Measurements from ENCODE around the gene DNAJC13. TPM values are rescaled to one million over a fixed set of nuclear protein-coding genes. Genes with fewer than 3 reads are reported as not detected.

The DNAJC13 gene
- total RNA-seq, 8 experiments from 2014 or later = 18.6 to 51.0 (median 30.2) TPM

DNA sequence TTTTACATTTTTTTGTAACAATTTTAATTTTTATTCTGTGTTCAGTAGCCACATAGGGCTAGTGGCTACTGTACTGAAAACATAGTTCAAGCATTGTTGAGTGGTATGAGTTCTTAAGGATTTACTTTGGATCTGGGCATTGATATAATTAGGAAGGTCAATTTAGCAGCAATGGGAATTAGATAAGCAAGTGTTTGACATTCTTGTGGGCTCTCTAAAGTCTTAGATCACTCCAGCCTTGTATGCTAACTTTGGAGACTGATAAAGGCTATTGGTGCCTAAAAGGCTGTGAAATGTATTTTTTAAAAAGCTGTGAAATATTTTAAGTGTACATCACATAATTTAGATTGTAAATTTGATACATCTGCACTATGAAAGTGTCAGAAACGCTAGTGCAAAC is 2.5 kb upstream of the DNAJC13 start:
- Histone ChIP-seq H3K4me1 (replicated peaks in 1 of 2) (peaks cover 5 to 10% of the 10 kb centered on the region in 2 donors), H3K4me3 (no peak overlapping the region), H3K27ac (no peak overlapping the region)
- 0 to 100% (median 56%) methylated on average over 1 of the region's 1 CpG; no CpG with 5 or more reads in 4 of the 10 experiments for WGBS, 10 experiments
- ATAC-seq (replicated peaks in 6 of 8) = no peak
- in situ Hi-C loops (cut with MboI; ENCODE audit: low pct_unique_long_range_greater_than_20kb in 2 of 9, low sequenced_read_pairs in 9 of 9, unreplicated experiment in 9 of 9) = no loop called here

DNA sequence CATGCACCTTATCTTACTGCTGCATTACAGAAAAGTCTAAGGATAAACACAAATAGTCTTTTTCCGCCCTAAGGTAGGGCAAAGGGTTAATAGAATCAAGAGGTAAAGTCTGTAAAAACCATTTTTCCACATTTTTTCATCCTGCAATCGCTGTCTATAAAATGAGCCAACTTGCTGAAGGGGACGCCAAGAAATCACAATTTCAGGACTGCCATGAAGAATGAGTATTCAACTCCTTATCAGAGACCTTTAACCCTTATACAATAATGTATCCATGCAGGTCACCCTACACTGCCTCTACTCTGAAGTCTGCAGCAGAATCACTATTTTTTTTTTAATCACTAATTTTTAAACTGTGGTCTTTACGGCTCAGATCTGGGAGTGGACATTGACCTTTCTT is 1.1 kb upstream of the DNAJC13 start:
- Histone ChIP-seq H3K27ac (no peak overlapping the region), H3K4me1 (replicated peaks in 1 of 2) (peaks cover 5 to 10% of the 10 kb centered on the region in 2 donors), H3K4me3 (peak overlapping the region in 1 of 5 donors; percentile 98)
- in situ Hi-C loops (cut with MboI; ENCODE audit: low pct_unique_long_range_greater_than_20kb in 2 of 9, low sequenced_read_pairs in 9 of 9, unreplicated experiment in 9 of 9) = no loop called here
- 37 to 100% (median 95%) methylated on average over 2 to 4 of the region's 4 CpGs; no CpG with 5 or more reads in 1 of the 10 experiments for WGBS, 10 experiments
- ATAC-seq (replicated peaks in 6 of 8) = no peak

DNA sequence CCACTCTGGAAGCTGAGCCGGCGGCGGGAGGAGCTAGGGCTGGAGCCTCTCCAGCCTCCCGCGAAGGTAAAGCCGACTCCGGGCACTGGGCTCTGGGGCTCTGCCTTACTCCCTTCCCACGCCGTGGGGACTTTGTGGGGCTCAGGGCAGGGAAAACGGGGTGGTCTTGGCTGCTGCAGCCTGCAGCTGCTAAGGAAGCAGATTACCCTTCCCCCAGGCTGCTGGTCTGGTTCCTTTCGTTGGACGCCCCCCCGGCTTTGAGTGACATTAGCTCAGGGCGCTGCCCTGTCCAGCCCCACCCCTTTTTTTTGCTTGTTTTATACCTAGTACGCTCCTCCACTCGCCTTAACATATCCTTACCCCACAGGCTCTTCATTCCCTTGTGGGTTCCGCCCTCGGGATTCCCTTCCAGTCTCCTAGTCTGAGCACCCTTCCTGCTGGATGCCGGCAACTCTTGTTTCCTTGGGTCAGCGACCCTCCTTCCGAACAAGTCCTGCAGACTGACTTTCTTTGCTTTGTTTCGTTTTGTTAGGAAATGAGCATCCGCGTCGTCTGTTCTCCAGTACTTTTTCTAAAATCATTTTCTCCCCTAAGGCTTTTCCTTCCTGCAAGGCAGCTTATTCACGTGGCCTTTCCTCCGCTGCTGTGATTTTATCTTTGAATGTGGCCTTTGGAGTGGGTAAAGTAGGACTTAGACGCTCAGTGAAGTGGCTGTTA is 551 bp downstream of the DNAJC13 start:
- ATAC-seq (replicated peaks in 6 of 8) = peak; percentile 28 to 71 (median 55)
- peak overlapping the region; percentile 79 to 98 (median 87) for H3K4me3 ChIP-seq
- H3K4me1 ChIP-seq (replicated peaks in 1 of 2) = peaks cover 5 to 10% of the 10 kb centered on the region in 2 donors
- in situ Hi-C loops (cut with MboI; ENCODE audit: low pct_unique_long_range_greater_than_20kb in 2 of 9, low sequenced_read_pairs in 9 of 9, unreplicated experiment in 9 of 9) = no loop called here
- peak overlapping the region; percentile 79 to 88 for H3K27ac ChIP-seq
- 0 to 4% (median 1%) methylated on average over 3 to 12 of the region's 28 CpGs; no CpG with 5 or more reads in 1 of the 10 experiments for WGBS, 10 experiments

DNA sequence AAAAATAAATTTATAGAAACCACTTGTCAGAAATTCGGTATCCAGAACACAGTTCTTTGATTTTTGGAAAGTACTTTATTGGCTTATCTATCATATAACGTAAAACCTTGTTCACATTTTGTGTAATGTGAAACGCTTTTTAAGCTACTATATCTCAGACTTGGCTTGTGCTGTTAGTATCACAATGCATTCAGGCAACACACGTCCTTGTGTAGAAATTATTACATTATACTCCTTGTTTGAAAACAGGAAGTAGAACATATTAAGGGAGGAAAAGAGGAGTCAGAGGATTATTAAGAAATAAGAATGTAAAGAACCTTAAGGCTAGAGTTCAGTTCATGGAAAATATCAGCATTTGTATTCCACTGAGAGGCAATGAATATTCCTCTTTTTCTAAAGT is 1.6 kb downstream of the DNAJC13 start:
- in situ Hi-C loops (cut with MboI; ENCODE audit: low pct_unique_long_range_greater_than_20kb in 2 of 9, low sequenced_read_pairs in 9 of 9, unreplicated experiment in 9 of 9) = no loop called here
- no peak for ATAC-seq (replicated peaks in 6 of 8)
- WGBS, 10 experiments = 3 to 70% (median 37%) methylated on average over 1 to 4 of the region's 4 CpGs
- H3K4me3 ChIP-seq = peak overlapping the region; percentile 79 to 98 (median 87)
- no peak overlapping the region for H3K27ac ChIP-seq
- peaks cover 5 to 10% of the 10 kb centered on the region in 2 donors for H3K4me1 ChIP-seq (replicated peaks in 1 of 2)

DNA sequence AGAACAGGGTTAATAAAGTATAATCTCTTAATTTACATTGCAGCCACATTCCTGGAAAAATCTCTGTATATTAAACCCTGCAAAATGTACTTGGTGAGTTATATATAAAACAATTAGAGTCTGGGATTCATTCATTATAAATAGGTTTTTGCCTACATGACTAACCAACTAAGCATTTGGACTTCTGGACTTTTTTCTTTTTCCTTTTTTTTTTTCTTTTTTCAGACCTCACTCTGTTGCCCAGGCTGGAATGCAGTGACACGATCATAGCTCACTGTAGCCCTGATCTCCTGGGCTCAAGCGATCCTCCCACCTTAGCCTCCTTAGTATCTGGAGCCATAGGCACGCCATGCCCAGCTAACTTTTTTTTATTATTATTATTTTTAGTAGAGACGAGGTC is 4.5 kb downstream of the DNAJC13 start:
- in situ Hi-C loops (cut with MboI; ENCODE audit: low pct_unique_long_range_greater_than_20kb in 2 of 9, low sequenced_read_pairs in 9 of 9, unreplicated experiment in 9 of 9) = no loop called here

DNA sequence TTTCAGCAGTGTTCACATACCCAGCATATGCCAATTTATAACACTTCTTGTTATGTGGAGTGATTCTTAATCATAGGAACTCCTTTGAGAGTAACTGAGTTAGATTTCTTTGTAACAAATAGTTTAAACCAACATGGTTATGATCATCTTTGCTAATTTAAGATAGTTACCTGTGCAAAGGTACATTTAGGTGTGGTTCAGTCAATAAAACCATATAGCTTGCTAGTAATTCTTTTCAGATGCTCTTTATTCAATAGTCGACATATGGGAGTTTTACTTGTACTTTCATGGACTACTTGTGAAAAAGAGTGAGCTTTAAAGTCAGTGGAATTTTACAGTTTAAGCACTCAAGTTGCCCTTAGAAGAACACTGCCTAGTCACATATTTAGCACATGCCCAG is 5.2 kb downstream of the DNAJC13 start:
- 0 to 100% (median 90%) methylated on average over 1 of the region's 1 CpG; no CpG with 5 or more reads in 3 of the 10 experiments for WGBS, 10 experiments
- Histone ChIP-seq H3K4me3 (no peak overlapping the region), H3K27ac (no peak overlapping the region), H3K4me1 (replicated peaks in 1 of 2) (peaks cover 5% of the 10 kb centered on the region in 2 donors)
- in situ Hi-C loops (cut with MboI; ENCODE audit: low pct_unique_long_range_greater_than_20kb in 2 of 9, low sequenced_read_pairs in 9 of 9, unreplicated experiment in 9 of 9) = no loop called here
- no peak for ATAC-seq (replicated peaks in 6 of 8)

More for the DNA sequence above, 4.5 kb downstream of the DNAJC13 start:
- WGBS, 10 experiments = 60 to 100% (median 86%) methylated on average over 2 to 4 of the region's 4 CpGs
- Histone ChIP-seq H3K27ac (no peak overlapping the region), H3K4me3 (no peak overlapping the region), H3K4me1 (replicated peaks in 1 of 2) (peaks cover 5% of the 10 kb centered on the region in 2 donors)
- no peak for ATAC-seq (replicated peaks in 6 of 8)

DNA sequence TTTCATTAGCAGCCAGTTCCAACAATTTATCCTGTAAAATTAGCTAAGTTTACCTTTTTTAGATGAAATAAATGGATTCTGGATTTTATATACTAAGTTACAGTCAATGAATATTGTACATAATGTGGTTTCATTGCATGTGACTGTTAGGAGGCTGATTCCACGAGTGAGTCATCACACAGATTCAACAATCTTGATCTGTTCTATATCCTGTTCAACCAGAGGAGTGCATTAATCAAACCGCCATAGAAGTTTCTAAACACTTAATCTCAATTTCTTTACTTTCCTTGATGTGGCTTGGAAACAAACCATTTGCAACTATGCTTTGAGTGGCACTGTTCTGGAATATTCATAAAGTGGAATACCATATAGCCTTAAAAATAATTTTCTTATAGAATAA is 15.3 kb downstream of the DNAJC13 start:
- H3K4me3 ChIP-seq = no peak overlapping the region
- H3K4me1 ChIP-seq (replicated peaks in 1 of 2) = no peaks in the 10 kb centered on the region
- H3K27ac ChIP-seq = no peak overlapping the region
- in situ Hi-C loops (cut with MboI; ENCODE audit: low pct_unique_long_range_greater_than_20kb in 2 of 9, low sequenced_read_pairs in 9 of 9, unreplicated experiment in 9 of 9) = no loop called here
- WGBS, 10 experiments = 31 to 100% (median 80%) methylated on average over 1 to 2 of the region's 2 CpGs; no CpG with 5 or more reads in 1 of the 10 experiments
- ATAC-seq (replicated peaks in 6 of 8) = peak in 6 of 8 experiments; percentile 53 to 100 (median 77)

DNA sequence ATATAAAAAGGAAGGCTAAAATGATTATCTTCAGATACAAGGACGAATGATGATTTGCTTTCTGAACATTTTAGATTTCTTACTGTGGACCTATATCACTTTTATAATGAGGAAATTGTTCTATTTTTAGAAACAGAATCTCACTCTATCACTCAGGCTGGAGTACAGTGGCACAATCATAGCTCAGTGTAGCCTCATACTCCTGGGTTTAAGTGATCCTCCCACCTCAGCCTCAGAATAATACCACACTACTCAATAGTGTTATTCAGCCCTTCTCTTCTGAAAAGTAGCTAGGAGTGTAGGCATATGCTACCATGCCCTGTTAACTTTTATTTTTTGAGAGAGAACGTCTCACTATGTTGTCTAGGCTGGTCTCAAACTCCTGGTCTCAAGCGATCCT is 15.8 kb downstream of the DNAJC13 start:
- 96 to 100% (median 100%) methylated on average over 1 to 3 of the region's 3 CpGs; no CpG with 5 or more reads in 1 of the 10 experiments for WGBS, 10 experiments
- Histone ChIP-seq H3K4me1 (replicated peaks in 1 of 2) (no peaks in the 10 kb centered on the region), H3K27ac (no peak overlapping the region), H3K4me3 (no peak overlapping the region)
- in situ Hi-C loops (cut with MboI; ENCODE audit: low pct_unique_long_range_greater_than_20kb in 2 of 9, low sequenced_read_pairs in 9 of 9, unreplicated experiment in 9 of 9) = no loop called here
- no peak for ATAC-seq (replicated peaks in 6 of 8)

DNA sequence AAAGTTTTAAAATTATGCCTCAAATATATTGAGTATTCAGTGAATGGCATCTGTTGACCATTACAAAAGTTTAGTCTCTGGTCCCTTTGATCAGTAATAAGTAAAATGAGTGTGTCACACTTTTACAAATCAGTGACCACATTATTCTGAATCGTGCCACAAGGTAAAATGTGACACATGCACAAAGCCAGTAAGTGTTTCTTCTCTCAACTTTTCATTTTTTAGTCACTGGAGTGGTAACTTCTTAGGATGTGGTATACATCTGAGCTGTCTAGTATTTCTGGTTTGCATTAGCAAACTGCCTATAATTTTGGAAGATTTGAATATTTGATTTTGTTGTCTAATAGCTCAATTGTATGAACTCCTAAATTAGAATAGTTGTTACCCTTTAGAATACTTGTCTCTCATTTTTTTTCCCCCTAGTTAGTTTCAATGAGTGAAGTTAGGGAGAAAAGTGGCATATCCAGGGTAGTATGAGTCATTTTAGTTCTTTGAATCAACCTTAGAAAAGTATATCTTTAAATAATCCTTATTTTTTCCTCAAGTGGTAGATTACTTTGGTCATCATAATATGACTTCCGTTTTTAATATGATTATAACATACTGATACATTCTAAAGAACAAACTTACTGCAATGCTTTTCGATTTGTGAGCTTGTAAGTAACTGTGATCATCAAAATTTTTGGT is 18.1 kb downstream of the DNAJC13 start:
- Histone ChIP-seq H3K4me3 (no peak overlapping the region), H3K4me1 (replicated peaks in 1 of 2) (no peaks in the 10 kb centered on the region), H3K27ac (no peak overlapping the region)
- WGBS, 10 experiments = 76 to 100% (median 88%) methylated on average over 1 to 3 of the region's 3 CpGs; no CpG with 5 or more reads in 1 of the 10 experiments
- no peak for ATAC-seq (replicated peaks in 6 of 8)
- in situ Hi-C loops (cut with MboI; ENCODE audit: low pct_unique_long_range_greater_than_20kb in 2 of 9, low sequenced_read_pairs in 9 of 9, unreplicated experiment in 9 of 9) = no loop called here

DNA sequence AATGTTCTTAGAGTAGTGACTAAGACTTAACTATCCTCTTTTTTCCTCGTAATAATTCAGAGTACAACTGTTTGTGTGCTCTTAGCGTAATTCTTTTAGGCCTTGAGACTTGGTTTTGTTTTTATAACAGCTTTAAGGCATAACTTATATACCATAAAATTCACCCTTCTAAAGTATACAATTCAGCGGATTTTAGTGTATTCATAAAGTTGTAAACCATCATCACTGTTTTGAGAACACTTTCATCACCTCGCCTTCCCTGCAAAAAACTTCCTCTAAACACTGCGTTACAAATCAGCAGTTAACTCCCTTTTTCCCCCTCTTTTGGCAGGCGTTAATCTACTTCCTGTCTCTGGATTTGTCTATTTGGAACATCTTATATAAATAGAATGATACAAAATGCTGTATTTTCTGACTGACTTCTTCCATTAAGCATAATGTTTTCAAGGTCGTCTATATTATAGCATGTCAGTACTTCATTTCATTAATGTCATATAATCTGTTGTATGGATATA is 18.7 kb downstream of the DNAJC13 start:
- Histone ChIP-seq H3K27ac (no peak overlapping the region), H3K4me1 (replicated peaks in 1 of 2) (no peaks in the 10 kb centered on the region), H3K4me3 (no peak overlapping the region)
- no peak for ATAC-seq (replicated peaks in 6 of 8)
- WGBS, 10 experiments = 69 to 100% (median 90%) methylated on average over 1 to 7 of the region's 7 CpGs
- in situ Hi-C loops (cut with MboI; ENCODE audit: low pct_unique_long_range_greater_than_20kb in 2 of 9, low sequenced_read_pairs in 9 of 9, unreplicated experiment in 9 of 9) = no loop called here

DNA sequence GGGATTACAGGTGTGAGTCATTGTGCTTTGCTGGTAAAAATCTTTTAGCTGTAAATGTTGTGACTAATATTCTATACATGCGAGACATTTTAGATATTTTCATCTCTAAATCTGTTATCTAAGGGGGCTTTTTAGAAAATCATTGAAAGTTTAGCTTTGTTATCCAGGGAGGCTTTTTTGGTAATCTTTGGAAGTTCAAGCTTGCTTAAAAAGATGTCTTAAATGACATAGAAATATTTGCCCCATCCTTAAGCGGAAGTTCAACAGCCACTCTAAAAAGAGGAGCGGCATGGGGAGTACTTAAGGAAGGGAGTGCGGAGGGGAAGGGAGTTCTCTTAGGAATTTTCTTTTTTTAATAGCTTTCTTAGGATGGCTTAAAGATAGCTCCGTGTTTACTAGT is 26.1 kb downstream of the DNAJC13 start:
- no peak overlapping the region for H3K4me3 ChIP-seq
- no peak for ATAC-seq (replicated peaks in 6 of 8)
- in situ Hi-C loops (cut with MboI; ENCODE audit: low pct_unique_long_range_greater_than_20kb in 2 of 9, low sequenced_read_pairs in 9 of 9, unreplicated experiment in 9 of 9) = no loop called here
- 89 to 100% (median 97%) methylated on average over 1 to 5 of the region's 5 CpGs for WGBS, 10 experiments
- H3K4me1 ChIP-seq (replicated peaks in 1 of 2) = no peaks in the 10 kb centered on the region
- H3K27ac ChIP-seq = no peak overlapping the region

DNA sequence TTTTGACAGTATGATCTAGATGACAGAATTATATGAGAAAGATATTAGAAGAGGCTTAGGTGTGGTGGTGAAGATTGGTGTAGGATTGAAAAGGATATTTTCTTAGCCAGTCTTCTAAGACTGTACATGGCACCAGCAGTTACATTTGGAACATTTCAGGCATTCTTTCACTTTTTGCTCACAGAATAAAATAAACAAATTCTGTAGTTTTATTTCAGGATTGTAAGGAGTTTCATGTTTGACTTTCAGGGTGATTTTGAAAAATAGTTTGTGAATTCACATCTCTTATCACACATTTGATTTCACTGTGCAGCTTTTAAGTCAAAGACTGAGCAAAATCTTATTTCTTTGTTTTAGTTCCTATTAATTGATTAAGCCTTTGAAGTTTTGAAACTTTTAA is 27.1 kb downstream of the DNAJC13 start:
- in situ Hi-C loops (cut with MboI; ENCODE audit: low pct_unique_long_range_greater_than_20kb in 2 of 9, low sequenced_read_pairs in 9 of 9, unreplicated experiment in 9 of 9) = no loop called here
- Histone ChIP-seq H3K27ac (no peak overlapping the region), H3K4me3 (no peak overlapping the region), H3K4me1 (replicated peaks in 1 of 2) (no peaks in the 10 kb centered on the region)
- no peak for ATAC-seq (replicated peaks in 6 of 8)

DNA sequence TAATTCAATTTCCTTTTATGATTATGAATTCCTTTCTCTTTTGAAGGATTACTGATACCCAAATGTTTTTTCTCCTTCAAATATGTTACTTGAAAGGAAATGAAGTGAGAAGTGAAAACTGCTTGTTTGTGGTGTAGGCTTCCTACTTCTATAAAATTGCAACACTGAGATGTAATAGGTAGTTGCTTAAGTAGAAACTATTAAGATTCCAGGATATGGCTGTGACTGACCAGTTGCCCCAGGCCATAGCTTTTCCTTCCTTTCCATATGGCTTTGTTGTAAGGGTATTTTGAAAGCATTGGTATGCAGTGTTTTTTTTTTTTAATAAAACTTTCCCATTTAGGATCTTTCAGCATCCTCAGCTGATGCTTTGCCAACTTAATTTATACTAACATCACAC is 28.5 kb downstream of the DNAJC13 start:
- Histone ChIP-seq H3K27ac (no peak overlapping the region), H3K4me1 (replicated peaks in 1 of 2) (no peaks in the 10 kb centered on the region), H3K4me3 (no peak overlapping the region)
- peak in 3 of 8 experiments; percentile 56 to 59 (median 58) for ATAC-seq (replicated peaks in 6 of 8)
- in situ Hi-C loops (cut with MboI; ENCODE audit: low pct_unique_long_range_greater_than_20kb in 2 of 9, low sequenced_read_pairs in 9 of 9, unreplicated experiment in 9 of 9) = no loop called here

All from motor neuron (in vitro differentiated cells).